Upper lobe of left lung (tissue), 4 donors: ENCODE measurements around the gene ZNF135.

Source experiments
- CTCF ChIP-seq, 6 experiments: fragments of 450-650 bp in 4 of 6; fragments of 200-600 bp in 2 of 6; sonication (generic) in 2 of 6; IDR thresholded peaks; one replicate each; pipeline ENCODE4 v1.5.1; 2016 to 2019; ENCODE audit warnings: antibody characterized with exemption in 6 of 6
- EP300 ChIP-seq, 4 donors: sonication (generic); formaldehyde crosslinking; IDR thresholded peaks; one replicate each; pipeline ENCODE4 v1.5.1; 2017; ENCODE audit warnings: antibody characterized with exemption in 4 of 4, control low read depth in 2 of 4
- POLR2A ChIP-seq, 4 donors: fragments of 450-650 bp; IDR thresholded peaks; one replicate each; pipeline ENCODE4 v1.5.1; 2016 to 2017; ENCODE audit warnings: antibody characterized with exemption in 4 of 4, mild to moderate bottlenecking in 2 of 4
- POLR2AphosphoS5 ChIP-seq, 2 donors: sonication (generic); formaldehyde crosslinking; IDR thresholded peaks; one replicate each; pipeline ENCODE4 v1.5.1; 2017; ENCODE audit warnings: antibody characterized with exemption in 2 of 2

DNA sequence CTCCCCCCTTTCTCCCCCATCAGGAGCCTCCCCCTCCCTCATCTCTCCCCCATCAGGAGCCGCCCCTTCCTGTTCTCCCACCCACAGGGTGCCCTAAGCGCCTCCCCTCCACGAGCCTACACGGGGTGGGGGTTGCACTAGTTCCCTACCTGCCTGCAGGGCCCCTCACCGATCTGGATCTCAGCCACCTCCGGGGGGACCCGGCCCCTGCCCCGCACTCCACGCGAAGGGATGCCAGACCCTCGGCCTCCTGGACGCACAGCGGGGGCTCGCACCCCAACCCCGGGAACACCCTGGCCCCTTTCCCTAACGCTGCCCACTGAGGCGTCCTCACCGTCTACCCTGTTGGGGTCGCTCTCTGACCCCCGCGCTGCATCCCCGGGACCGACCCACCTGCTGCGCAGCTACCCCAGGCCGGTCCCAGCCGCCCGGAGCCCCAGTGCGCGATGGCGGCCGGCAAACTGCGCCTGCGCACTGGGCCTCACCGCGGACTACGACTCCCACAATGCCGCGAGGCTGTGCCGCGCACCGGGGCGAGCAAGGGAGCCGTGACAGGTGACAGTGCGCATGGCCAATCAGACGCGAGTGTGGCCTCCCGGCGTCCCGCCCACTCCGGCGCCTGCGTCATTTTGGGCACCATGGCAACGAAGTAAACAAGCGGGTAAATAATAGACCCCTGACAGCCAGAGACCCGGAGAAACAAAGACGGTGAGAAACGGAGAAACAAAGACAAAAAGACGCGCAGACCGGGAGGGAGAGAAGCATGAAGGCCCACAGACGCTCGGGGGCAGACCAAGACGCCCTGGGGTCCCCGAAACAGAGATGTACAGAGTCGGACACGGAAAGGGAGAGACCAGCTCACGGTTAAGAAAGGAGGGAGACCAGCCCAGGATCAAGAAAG, 38.9 kb downstream of the ZNF135 start, which contains the start of gene ZSCAN18:
- TF ChIP-seq CTCF (IDR thresholded peaks at IDR 0.05) (peak in 1 of 6 experiments; percentile 14), EP300 (IDR thresholded peaks at IDR 0.05) (peak in 2 of 4 donors; percentile 25 to 79), POLR2A (IDR thresholded peaks at IDR 0.05) (peak in 3 of 4 donors; percentile 51 to 83 (median 77)), POLR2AphosphoS5 (IDR thresholded peaks at IDR 0.05) (peak; percentile 82 to 90)
